Measurements from ENCODE around the gene FARS2.

DNA sequence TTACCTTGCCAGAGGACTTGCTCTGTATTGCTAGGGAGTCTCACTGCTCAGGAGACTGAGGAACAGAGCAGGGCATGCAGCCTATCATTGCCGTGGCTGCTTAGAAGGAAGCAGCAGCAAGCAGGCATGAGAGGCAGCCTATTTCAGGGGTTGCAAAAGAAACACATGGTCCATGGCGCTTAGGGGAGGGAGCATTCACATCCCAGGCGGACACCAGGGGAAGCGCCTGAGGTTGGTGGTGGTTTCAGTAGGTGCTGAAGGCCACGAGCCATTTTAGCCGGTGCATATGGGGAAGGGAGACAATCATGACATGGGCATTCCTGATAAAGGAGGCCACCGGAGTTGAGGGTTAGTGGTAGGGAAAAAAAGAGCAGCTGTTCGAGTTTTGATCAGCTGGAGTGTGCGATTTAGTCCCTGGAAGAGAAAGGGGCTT, 20.9 kb downstream of the FARS2 start:
- TF ChIP-seq POLR2A (IDR thresholded peaks at IDR 0.05; ENCODE audit: low read depth, low read length) (no peak), FOS (IDR thresholded peaks at IDR 0.05; ENCODE audit: borderline replicate concordance, insufficient read depth, low read length) (no peak), POLR2AphosphoS5 (IDR thresholded peaks at IDR 0.05; ENCODE audit: insufficient read depth, low read depth, low read length) (no peak), MYC (IDR thresholded peaks at IDR 0.05; ENCODE audit: low read depth, low read length) (no peak), EZH2 (IDR thresholded peaks at IDR 0.05; ENCODE audit: borderline replicate concordance, low read depth, low read length, severe bottlenecking) (no peak), GATA2 (IDR thresholded peaks at IDR 0.05; ENCODE audit: insufficient read depth, insufficient read length, low read depth, low read length) (no peak), JUN (IDR thresholded peaks at IDR 0.05; ENCODE audit: borderline replicate concordance, insufficient read depth, insufficient read length, low read depth) (no peak)
- TF ChIP-seq, protein P1, sequence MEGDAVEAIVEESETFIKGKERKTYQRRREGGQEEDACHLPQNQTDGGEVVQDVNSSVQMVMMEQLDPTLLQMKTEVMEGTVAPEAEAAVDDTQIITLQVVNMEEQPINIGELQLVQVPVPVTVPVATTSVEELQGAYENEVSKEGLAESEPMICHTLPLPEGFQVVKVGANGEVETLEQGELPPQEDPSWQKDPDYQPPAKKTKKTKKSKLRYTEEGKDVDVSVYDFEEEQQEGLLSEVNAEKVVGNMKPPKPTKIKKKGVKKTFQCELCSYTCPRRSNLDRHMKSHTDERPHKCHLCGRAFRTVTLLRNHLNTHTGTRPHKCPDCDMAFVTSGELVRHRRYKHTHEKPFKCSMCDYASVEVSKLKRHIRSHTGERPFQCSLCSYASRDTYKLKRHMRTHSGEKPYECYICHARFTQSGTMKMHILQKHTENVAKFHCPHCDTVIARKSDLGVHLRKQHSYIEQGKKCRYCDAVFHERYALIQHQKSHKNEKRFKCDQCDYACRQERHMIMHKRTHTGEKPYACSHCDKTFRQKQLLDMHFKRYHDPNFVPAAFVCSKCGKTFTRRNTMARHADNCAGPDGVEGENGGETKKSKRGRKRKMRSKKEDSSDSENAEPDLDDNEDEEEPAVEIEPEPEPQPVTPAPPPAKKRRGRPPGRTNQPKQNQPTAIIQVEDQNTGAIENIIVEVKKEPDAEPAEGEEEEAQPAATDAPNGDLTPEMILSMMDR (IDR thresholded peaks at IDR 0.05; ENCODE audit: extremely low read depth in 1 of 2, insufficient read depth in 1 of 2, low read depth in 1 of 2, low read length in 2 of 2) = no peak
- TF ChIP-seq, protein P2, sequence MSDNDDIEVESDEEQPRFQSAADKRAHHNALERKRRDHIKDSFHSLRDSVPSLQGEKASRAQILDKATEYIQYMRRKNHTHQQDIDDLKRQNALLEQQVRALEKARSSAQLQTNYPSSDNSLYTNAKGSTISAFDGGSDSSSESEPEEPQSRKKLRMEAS (IDR thresholded peaks at IDR 0.05; ENCODE audit: insufficient read depth, insufficient read length) = no peak
